Measurements from ENCODE around the gene OXCT1.

OXCT1 gene

GRCh38 chr5:41843456-41844370, 26.5 kb downstream of the OXCT1 start:
- WGBS (ENCODE audit: extremely low coverage, insufficient coverage, low lambda C conversion rate): no CpG with 5 or more reads among the region's 6 CpGs
- Histone ChIP-seq H4K5ac (ENCODE audit: low read length) (no peak overlapping the region), H3K18ac (ENCODE audit: low read length) (no peak overlapping the region), H3K79me2 (ENCODE audit: control insufficient read depth, insufficient read depth, low read length) (no peaks in the 10 kb centered on the region), H2BK15ac (replicated peaks; ENCODE audit: low read depth) (no peak overlapping the region), H3K27me3 (ENCODE audit: insufficient read depth, low read length, poor library complexity) (no peaks in the 10 kb centered on the region), H3K9ac (ENCODE audit: low read length) (no peak overlapping the region), H3K23ac (ENCODE audit: low read length) (no peak overlapping the region), H3K56ac (ENCODE audit: low read length) (no peak overlapping the region), H3K79me1 (ENCODE audit: low read length) (no peaks in the 10 kb centered on the region), H4K8ac (ENCODE audit: low read depth, low read length) (no peak overlapping the region), H3K36me3 (ENCODE audit: control insufficient read depth, insufficient read depth, low read length) (no peaks in the 10 kb centered on the region), H3K4me2 (ENCODE audit: low read length) (no peak overlapping the region), H3K4me1 (ENCODE audit: control insufficient read depth, low read depth, low read length) (no peaks in the 10 kb centered on the region), H2BK5ac (ENCODE audit: low read length) (no peak overlapping the region), H2BK120ac (ENCODE audit: low read depth, low read length) (no peak overlapping the region), H3K4ac (ENCODE audit: low read depth, low read length) (no peak overlapping the region), H2AK5ac (ENCODE audit: low read length) (no peak overlapping the region), H3K4me3 (ENCODE audit: low read length) (no peak overlapping the region), H3K27ac (ENCODE audit: low read depth, low read length) (no peak overlapping the region)
- DNase-seq: peak; percentile 58

GRCh38 chr5:41842777-41843176, 27.4 kb downstream of the OXCT1 start:
- no peak overlapping the region for H2BK5ac ChIP-seq (ENCODE audit: low read length)
- H3K4me3 ChIP-seq (ENCODE audit: low read length): no peak overlapping the region
- no peak overlapping the region for H3K18ac ChIP-seq (ENCODE audit: low read length)
- H3K56ac ChIP-seq (ENCODE audit: low read length): no peak overlapping the region
- H3K36me3 ChIP-seq (ENCODE audit: control insufficient read depth, insufficient read depth, low read length): no peaks in the 10 kb centered on the region
- H4K8ac ChIP-seq (ENCODE audit: low read depth, low read length): no peak overlapping the region
- no peaks in the 10 kb centered on the region for H3K79me1 ChIP-seq (ENCODE audit: low read length)
- no peak for DNase-seq
- no peak overlapping the region for H2AK5ac ChIP-seq (ENCODE audit: low read length)
- no peak overlapping the region for H3K4me2 ChIP-seq (ENCODE audit: low read length)
- H3K9ac ChIP-seq (ENCODE audit: low read length): no peak overlapping the region
- H2BK120ac ChIP-seq (ENCODE audit: low read depth, low read length): no peak overlapping the region
- H3K23ac ChIP-seq (ENCODE audit: low read length): no peak overlapping the region
- no peaks in the 10 kb centered on the region for H3K79me2 ChIP-seq (ENCODE audit: control insufficient read depth, insufficient read depth, low read length)
- H3K4ac ChIP-seq (ENCODE audit: low read depth, low read length): no peak overlapping the region
- H3K27ac ChIP-seq (ENCODE audit: low read depth, low read length): no peak overlapping the region
- H3K27me3 ChIP-seq (ENCODE audit: insufficient read depth, low read length, poor library complexity): no peaks in the 10 kb centered on the region
- H3K4me1 ChIP-seq (ENCODE audit: control insufficient read depth, low read depth, low read length): no peaks in the 10 kb centered on the region
- no peak overlapping the region for H2BK15ac ChIP-seq (replicated peaks; ENCODE audit: low read depth)
- no peak overlapping the region for H4K5ac ChIP-seq (ENCODE audit: low read length)

- no peak overlapping the region for H3K4me3 ChIP-seq (ENCODE audit: low read length)
- H3K27me3 ChIP-seq (ENCODE audit: insufficient read depth, low read length, poor library complexity): no peaks in the 10 kb centered on the region
- no peak overlapping the region for H3K27ac ChIP-seq (ENCODE audit: low read depth, low read length)
- no peak overlapping the region for H3K4ac ChIP-seq (ENCODE audit: low read depth, low read length)
- H3K23ac ChIP-seq (ENCODE audit: low read length): no peak overlapping the region
- no peak overlapping the region for H4K8ac ChIP-seq (ENCODE audit: low read depth, low read length)
- no peaks in the 10 kb centered on the region for H3K4me1 ChIP-seq (ENCODE audit: control insufficient read depth, low read depth, low read length)
- no peak overlapping the region for H2BK15ac ChIP-seq (replicated peaks; ENCODE audit: low read depth)
- WGBS (ENCODE audit: extremely low coverage, insufficient coverage, low lambda C conversion rate): no CpG with 5 or more reads among the region's 4 CpGs
- no peaks in the 10 kb centered on the region for H3K79me1 ChIP-seq (ENCODE audit: low read length)
- H3K4me2 ChIP-seq (ENCODE audit: low read length): no peak overlapping the region
- no peak overlapping the region for H2AK5ac ChIP-seq (ENCODE audit: low read length)
- no peak overlapping the region for H3K18ac ChIP-seq (ENCODE audit: low read length)
- no peak overlapping the region for H4K5ac ChIP-seq (ENCODE audit: low read length)
- H3K79me2 ChIP-seq (ENCODE audit: control insufficient read depth, insufficient read depth, low read length): no peaks in the 10 kb centered on the region
- no peak overlapping the region for H3K56ac ChIP-seq (ENCODE audit: low read length)
- H3K36me3 ChIP-seq (ENCODE audit: control insufficient read depth, insufficient read depth, low read length): no peaks in the 10 kb centered on the region
- H3K9ac ChIP-seq (ENCODE audit: low read length): no peak overlapping the region
- H2BK5ac ChIP-seq (ENCODE audit: low read length): no peak overlapping the region
- H2BK120ac ChIP-seq (ENCODE audit: low read depth, low read length): no peak overlapping the region
- DNase-seq: no peak
These were observed 28.9 kb downstream of the OXCT1 start for GRCh38 chr5:41841325-41841724.

GRCh38 chr5:41840251-41840650, 30.0 kb downstream of the OXCT1 start:
- no peaks in the 10 kb centered on the region for H3K4me1 ChIP-seq (ENCODE audit: control insufficient read depth, low read depth, low read length)
- no peak overlapping the region for H2BK5ac ChIP-seq (ENCODE audit: low read length)
- H3K9ac ChIP-seq (ENCODE audit: low read length): no peak overlapping the region
- H4K8ac ChIP-seq (ENCODE audit: low read depth, low read length): no peak overlapping the region
- H3K27me3 ChIP-seq (ENCODE audit: insufficient read depth, low read length, poor library complexity): no peaks in the 10 kb centered on the region
- H4K5ac ChIP-seq (ENCODE audit: low read length): no peak overlapping the region
- H3K27ac ChIP-seq (ENCODE audit: low read depth, low read length): no peak overlapping the region
- no peak overlapping the region for H3K18ac ChIP-seq (ENCODE audit: low read length)
- H3K56ac ChIP-seq (ENCODE audit: low read length): no peak overlapping the region
- H3K79me2 ChIP-seq (ENCODE audit: control insufficient read depth, insufficient read depth, low read length): no peaks in the 10 kb centered on the region
- H2BK15ac ChIP-seq (replicated peaks; ENCODE audit: low read depth): no peak overlapping the region
- WGBS (ENCODE audit: extremely low coverage, insufficient coverage, low lambda C conversion rate): no CpG with 5 or more reads among the region's 1 CpG
- no peak overlapping the region for H2BK120ac ChIP-seq (ENCODE audit: low read depth, low read length)
- no peak overlapping the region for H3K4ac ChIP-seq (ENCODE audit: low read depth, low read length)
- H3K79me1 ChIP-seq (ENCODE audit: low read length): no peaks in the 10 kb centered on the region
- no peak overlapping the region for H3K4me2 ChIP-seq (ENCODE audit: low read length)
- H3K36me3 ChIP-seq (ENCODE audit: control insufficient read depth, insufficient read depth, low read length): no peaks in the 10 kb centered on the region
- H3K4me3 ChIP-seq (ENCODE audit: low read length): no peak overlapping the region
- no peak overlapping the region for H3K23ac ChIP-seq (ENCODE audit: low read length)
- no peak overlapping the region for H2AK5ac ChIP-seq (ENCODE audit: low read length)
- no peak for DNase-seq

- no peak for DNase-seq
- Histone ChIP-seq H2BK5ac (ENCODE audit: low read length) (no peak overlapping the region), H3K4me2 (ENCODE audit: low read length) (no peak overlapping the region), H3K27ac (ENCODE audit: low read depth, low read length) (no peak overlapping the region), H3K23ac (ENCODE audit: low read length) (no peak overlapping the region), H2BK120ac (ENCODE audit: low read depth, low read length) (no peak overlapping the region), H4K5ac (ENCODE audit: low read length) (no peak overlapping the region), H3K4ac (ENCODE audit: low read depth, low read length) (no peak overlapping the region), H3K56ac (ENCODE audit: low read length) (no peak overlapping the region), H3K79me1 (ENCODE audit: low read length) (no peaks in the 10 kb centered on the region), H3K9ac (ENCODE audit: low read length) (no peak overlapping the region), H2AK5ac (ENCODE audit: low read length) (no peak overlapping the region), H2BK15ac (replicated peaks; ENCODE audit: low read depth) (no peak overlapping the region), H3K79me2 (ENCODE audit: control insufficient read depth, insufficient read depth, low read length) (no peaks in the 10 kb centered on the region), H3K4me1 (ENCODE audit: control insufficient read depth, low read depth, low read length) (no peaks in the 10 kb centered on the region), H3K27me3 (ENCODE audit: insufficient read depth, low read length, poor library complexity) (no peaks in the 10 kb centered on the region), H3K36me3 (ENCODE audit: control insufficient read depth, insufficient read depth, low read length) (no peaks in the 10 kb centered on the region), H3K4me3 (ENCODE audit: low read length) (no peak overlapping the region), H4K8ac (ENCODE audit: low read depth, low read length) (no peak overlapping the region), H3K18ac (ENCODE audit: low read length) (no peak overlapping the region)
- WGBS (ENCODE audit: extremely low coverage, insufficient coverage, low lambda C conversion rate): no CpG with 5 or more reads among the region's 3 CpGs
These were observed 32.4 kb downstream of the OXCT1 start for GRCh38 chr5:41837793-41838192.

GRCh38 chr5:41835645-41836044, 34.6 kb downstream of the OXCT1 start:
- H3K79me2 ChIP-seq (ENCODE audit: control insufficient read depth, insufficient read depth, low read length): no peaks in the 10 kb centered on the region
- no peak overlapping the region for H3K9ac ChIP-seq (ENCODE audit: low read length)
- H3K36me3 ChIP-seq (ENCODE audit: control insufficient read depth, insufficient read depth, low read length): no peaks in the 10 kb centered on the region
- no peak overlapping the region for H2BK120ac ChIP-seq (ENCODE audit: low read depth, low read length)
- H3K56ac ChIP-seq (ENCODE audit: low read length): no peak overlapping the region
- no peak overlapping the region for H4K8ac ChIP-seq (ENCODE audit: low read depth, low read length)
- H3K79me1 ChIP-seq (ENCODE audit: low read length): no peaks in the 10 kb centered on the region
- H2BK15ac ChIP-seq (replicated peaks; ENCODE audit: low read depth): no peak overlapping the region
- no peaks in the 10 kb centered on the region for H3K27me3 ChIP-seq (ENCODE audit: insufficient read depth, low read length, poor library complexity)
- no peak overlapping the region for H3K23ac ChIP-seq (ENCODE audit: low read length)
- no peak overlapping the region for H4K5ac ChIP-seq (ENCODE audit: low read length)
- no peaks in the 10 kb centered on the region for H3K4me1 ChIP-seq (ENCODE audit: control insufficient read depth, low read depth, low read length)
- peak; percentile 57 for DNase-seq
- no peak overlapping the region for H3K4me3 ChIP-seq (ENCODE audit: low read length)
- H2BK5ac ChIP-seq (ENCODE audit: low read length): no peak overlapping the region
- no peak overlapping the region for H3K4me2 ChIP-seq (ENCODE audit: low read length)
- no peak overlapping the region for H2AK5ac ChIP-seq (ENCODE audit: low read length)
- no peak overlapping the region for H3K27ac ChIP-seq (ENCODE audit: low read depth, low read length)
- no peak overlapping the region for H3K18ac ChIP-seq (ENCODE audit: low read length)
- H3K4ac ChIP-seq (ENCODE audit: low read depth, low read length): no peak overlapping the region
- WGBS (ENCODE audit: extremely low coverage, insufficient coverage, low lambda C conversion rate): no CpG with 5 or more reads among the region's 3 CpGs
